ENCODE data around the gene GRM7.

DNA sequence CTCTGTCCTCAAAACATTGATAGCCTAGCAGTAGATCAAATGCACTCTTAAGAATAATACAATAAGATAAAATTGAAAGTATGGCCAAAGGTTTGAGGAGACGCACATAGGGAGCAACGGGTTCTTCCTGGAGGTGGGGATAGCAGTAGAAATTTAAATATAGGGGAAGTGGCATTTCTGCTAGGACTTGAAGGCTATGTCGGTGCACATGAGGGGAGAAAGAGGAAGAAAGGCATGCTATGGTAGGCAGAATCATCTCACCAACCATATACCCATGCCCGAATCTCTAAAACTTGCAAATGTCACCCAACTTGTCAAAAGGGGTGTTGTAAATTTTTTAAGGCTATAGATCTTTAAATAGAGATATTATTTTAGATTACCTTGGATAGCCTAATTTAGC is 905.6 kb downstream of the GRM7 start:
- no peak for TF ChIP-seq CTCF (IDR thresholded peaks at IDR 0.05)
- no peak for TF ChIP-seq POLR2A (IDR thresholded peaks at IDR 0.05)
